ENCODE data around the gene ELMO3.

ELMO3 gene

GRCh38 chr16:67240506-67240905 is 41.6 kb downstream of the ELMO3 start:
- DNase-seq (ENCODE audit: low read depth in 2 of 2): no peak

- DNase-seq (ENCODE audit: low read depth in 2 of 2): no peak
Measured at GRCh38 chr16:67241008-67241900, 42.3 kb downstream of the ELMO3 start.

- no peak for DNase-seq (ENCODE audit: low read depth in 2 of 2)
Measured at GRCh38 chr16:67242138-67242730, 43.3 kb downstream of the ELMO3 start.

GRCh38 chr16:67243481-67243880 is 44.5 kb downstream of the ELMO3 start:
- no peak for DNase-seq (ENCODE audit: low read depth in 2 of 2)

- DNase-seq (ENCODE audit: low read depth in 2 of 2): peak; percentile 65 to 71
Measured at GRCh38 chr16:67244387-67245185, 45.7 kb downstream of the ELMO3 start.

- DNase-seq (ENCODE audit: low read depth in 2 of 2): no peak
Measured at GRCh38 chr16:67245186-67245585, 46.3 kb downstream of the ELMO3 start.

GRCh38 chr16:67245674-67246080 is 46.7 kb downstream of the ELMO3 start:
- no peak for DNase-seq (ENCODE audit: low read depth in 2 of 2)

- no peak for DNase-seq (ENCODE audit: low read depth in 2 of 2)
Measured at GRCh38 chr16:67246081-67246755, 47.3 kb downstream of the ELMO3 start.

GRCh38 chr16:67246756-67247191 is 47.8 kb downstream of the ELMO3 start:
- no peak for DNase-seq (ENCODE audit: low read depth in 2 of 2)

- DNase-seq (ENCODE audit: low read depth in 2 of 2): peak; percentile 82
Measured at GRCh38 chr16:67247192-67248072, 48.5 kb downstream of the ELMO3 start, which contains the start of gene FHOD1. Gene FHOD1, minus strand, starts transcription at chr16:67247481. Its CDS starts 71 bp downstream, at chr16:67247410.

GRCh38 chr16:67248073-67248400 is 49.1 kb downstream of the ELMO3 start:
- no peak for DNase-seq (ENCODE audit: low read depth in 2 of 2)

- no peak for DNase-seq (ENCODE audit: low read depth in 2 of 2)
Measured at GRCh38 chr16:67248401-67249177, 49.7 kb downstream of the ELMO3 start, which contains the start of gene SLC9A5. Gene SLC9A5, plus strand, starts transcription at chr16:67248979. Its CDS starts 36 bp downstream, at chr16:67249015.

GRCh38 chr16:67249178-67250044 is 50.5 kb downstream of the ELMO3 start:
- DNase-seq (ENCODE audit: low read depth in 2 of 2): no peak

- no peak for DNase-seq (ENCODE audit: low read depth in 2 of 2)
Measured at GRCh38 chr16:67250045-67250327, 51.1 kb downstream of the ELMO3 start.

- DNase-seq (ENCODE audit: low read depth in 2 of 2): no peak
Measured at GRCh38 chr16:67252609-67253497, 53.9 kb downstream of the ELMO3 start.

Data from fibroblast of skin of left biceps (primary cell).